Measurements from ENCODE around the gene PDCD11. TPM values are rescaled to one million over a fixed set of nuclear protein-coding genes. Genes with fewer than 3 reads are reported as not detected.

PDCD11 gene
- total RNA-seq, 2 donors from 2014 or later, result 62.3 to 65.8 TPM

GRCh38 chr10:103457176-103457712 lies 60.8 kb downstream of the PDCD11 start:
- H3K27me3 Mint-ChIP-seq (ENCODE audit: insufficient read depth), result no peaks in the 10 kb centered on the region
- Histone ChIP-seq H3K27ac (ENCODE audit: low read depth, low read length) (no peak overlapping the region), H3K4me1 (ENCODE audit: control insufficient read depth, insufficient read depth, low read length) (no peaks in the 10 kb centered on the region), H3K9ac (ENCODE audit: extremely low read depth, low read length, poor library complexity, severe bottlenecking) (no peak overlapping the region), H3K36me3 (ENCODE audit: control insufficient read depth, insufficient read depth, low read length) (no peaks in the 10 kb centered on the region), H3K27me3 (ENCODE audit: control insufficient read depth, insufficient read depth, low read length, poor library complexity, severe bottlenecking) (no peaks in the 10 kb centered on the region), H3K4me3 (ENCODE audit: low read length) (no peak overlapping the region), H3K9me3 (ENCODE audit: control insufficient read depth, low read length) (no peaks in the 10 kb centered on the region)
- H3K9me3 Mint-ChIP-seq, result no peaks in the 10 kb centered on the region
- H3K36me3 Mint-ChIP-seq (ENCODE audit: low read depth), result no peaks in the 10 kb centered on the region
- no peak overlapping the region for H3K27ac Mint-ChIP-seq
- H3K4me3 Mint-ChIP-seq, result no peak overlapping the region
- no peaks in the 10 kb centered on the region for H3K4me1 Mint-ChIP-seq
- TF ChIP-seq CTCF (conservative IDR thresholded peaks at IDR 0.05), result no peak
- no peak for DNase-seq
- 87 to 100% methylated on average over 3 to 8 of the region's 8 CpGs for WGBS, 2 experiments (ENCODE audit: insufficient coverage in 1 of 2, insufficient read length in 1 of 2)

- WGBS, 2 experiments (ENCODE audit: insufficient coverage in 1 of 2, insufficient read length in 1 of 2), result 93 to 98% methylated on average over 32 to 39 of the region's 39 CpGs
- H3K27me3 Mint-ChIP-seq (ENCODE audit: insufficient read depth), result no peaks in the 10 kb centered on the region
- H3K9ac ChIP-seq (ENCODE audit: extremely low read depth, low read length, poor library complexity, severe bottlenecking), result no peak overlapping the region
Observed at GRCh38 chr10:103457896-103458583, 61.6 kb downstream of the PDCD11 start.

GRCh38 chr10:103458720-103459119 lies 62.3 kb downstream of the PDCD11 start, which contains the start of gene CALHM1:
Gene CALHM1, minus strand, starts transcription at chr10:103458900. Its CDS starts 149 bp downstream, at chr10:103458751.
- TF ChIP-seq CTCF (conservative IDR thresholded peaks at IDR 0.05), result no peak
- no peak within 1 kb of the TSS for H3K27ac ChIP-seq (ENCODE audit: low read depth, low read length)
- no peaks in the 10 kb centered on the region for H3K36me3 ChIP-seq (ENCODE audit: control insufficient read depth, insufficient read depth, low read length)
- peak; percentile 91 for DNase-seq
- H3K9ac ChIP-seq (ENCODE audit: extremely low read depth, low read length, poor library complexity, severe bottlenecking), result no peak within 1 kb of the TSS
- no peaks in the 10 kb centered on the region for H3K9me3 Mint-ChIP-seq
- no peak within 1 kb of the TSS for H3K27ac Mint-ChIP-seq
- H3K4me1 ChIP-seq (ENCODE audit: control insufficient read depth, insufficient read depth, low read length), result no peaks in the 10 kb centered on the region
- 59 to 100% methylated on average over 3 to 8 of the region's 9 CpGs for WGBS, 2 experiments (ENCODE audit: insufficient coverage in 1 of 2, insufficient read length in 1 of 2)
- no peaks in the 10 kb centered on the region for H3K36me3 Mint-ChIP-seq (ENCODE audit: low read depth)
- no peak within 1 kb of the TSS for H3K4me3 ChIP-seq (ENCODE audit: low read length)
- H3K27me3 Mint-ChIP-seq (ENCODE audit: insufficient read depth), result no peaks in the 10 kb centered on the region
- H3K4me3 Mint-ChIP-seq, result no peak within 1 kb of the TSS
- H3K27me3 ChIP-seq (ENCODE audit: control insufficient read depth, insufficient read depth, low read length, poor library complexity, severe bottlenecking), result no peaks in the 10 kb centered on the region
- H3K9me3 ChIP-seq (ENCODE audit: control insufficient read depth, low read length), result no peaks in the 10 kb centered on the region
- H3K4me1 Mint-ChIP-seq, result no peaks in the 10 kb centered on the region

More at GRCh38 chr10:103457896-103458583, 61.6 kb downstream of the PDCD11 start:
- DNase-seq, result no peak
- H3K9me3 ChIP-seq (ENCODE audit: control insufficient read depth, low read length), result no peaks in the 10 kb centered on the region
- Mint-ChIP-seq H3K4me1 (no peaks in the 10 kb centered on the region), H3K9me3 (no peaks in the 10 kb centered on the region), H3K27ac (no peak overlapping the region), H3K36me3 (ENCODE audit: low read depth) (no peaks in the 10 kb centered on the region), H3K4me3 (no peak overlapping the region)
- H3K4me3 ChIP-seq (ENCODE audit: low read length), result no peak overlapping the region
- H3K36me3 ChIP-seq (ENCODE audit: control insufficient read depth, insufficient read depth, low read length), result no peaks in the 10 kb centered on the region
- no peaks in the 10 kb centered on the region for H3K27me3 ChIP-seq (ENCODE audit: control insufficient read depth, insufficient read depth, low read length, poor library complexity, severe bottlenecking)
- TF ChIP-seq CTCF (conservative IDR thresholded peaks at IDR 0.05), result no peak
- no peak overlapping the region for H3K27ac ChIP-seq (ENCODE audit: low read depth, low read length)
- H3K4me1 ChIP-seq (ENCODE audit: control insufficient read depth, insufficient read depth, low read length), result no peaks in the 10 kb centered on the region

Data from endodermal cell (in vitro differentiated cells).